Esophagus muscularis mucosa (tissue), 3 donors: ENCODE data around the gene CNTNAP3B.
"Not testable (repeated sequence)": the region's sequence is repeated elsewhere in the genome, so short reads cannot be mapped to it uniquely, and the experiment has no call there.

Source experiments
- CTCF ChIP-seq, 3 experiments: fragments of 200-600 bp in 2 of 3; fragments of 450-650 bp in 1 of 3; sonication (generic) in 2 of 3; IDR thresholded peaks; one replicate each; pipeline ENCODE4 v1.5.1; 2017 to 2019; ENCODE audit warnings: antibody characterized with exemption in 3 of 3, mild to moderate bottlenecking in 2 of 3, moderate library complexity in 1 of 3
- POLR2A ChIP-seq: fragments of 450-650 bp; IDR thresholded peaks from one replicate; pipeline ENCODE4 v1.6.1; 2017; ENCODE audit warnings: antibody characterized with exemption, moderate library complexity, mild to moderate bottlenecking, low read depth

GRCh38 chr9:42050701-42051100 lies 78.5 kb downstream of the CNTNAP3B start:
- not testable (repeated sequence) for TF ChIP-seq CTCF (IDR thresholded peaks at IDR 0.05); POLR2A
